ENCODE data around the gene TCEAL3. TPM values are rescaled to one million over a fixed set of nuclear protein-coding genes. Genes with fewer than 3 reads are reported as not detected.
"Not testable (repeated sequence)": the region's sequence is repeated elsewhere in the genome, so short reads cannot be mapped to it uniquely, and the experiment has no call there.

Gene TCEAL3
- total and polyA plus RNA-seq, 10 of the 15 experiments (the other 5 are each of a cell fraction or from before 2014, with no cell fraction given) = 0.98 to 19.0 (median 11.7) TPM

DNA sequence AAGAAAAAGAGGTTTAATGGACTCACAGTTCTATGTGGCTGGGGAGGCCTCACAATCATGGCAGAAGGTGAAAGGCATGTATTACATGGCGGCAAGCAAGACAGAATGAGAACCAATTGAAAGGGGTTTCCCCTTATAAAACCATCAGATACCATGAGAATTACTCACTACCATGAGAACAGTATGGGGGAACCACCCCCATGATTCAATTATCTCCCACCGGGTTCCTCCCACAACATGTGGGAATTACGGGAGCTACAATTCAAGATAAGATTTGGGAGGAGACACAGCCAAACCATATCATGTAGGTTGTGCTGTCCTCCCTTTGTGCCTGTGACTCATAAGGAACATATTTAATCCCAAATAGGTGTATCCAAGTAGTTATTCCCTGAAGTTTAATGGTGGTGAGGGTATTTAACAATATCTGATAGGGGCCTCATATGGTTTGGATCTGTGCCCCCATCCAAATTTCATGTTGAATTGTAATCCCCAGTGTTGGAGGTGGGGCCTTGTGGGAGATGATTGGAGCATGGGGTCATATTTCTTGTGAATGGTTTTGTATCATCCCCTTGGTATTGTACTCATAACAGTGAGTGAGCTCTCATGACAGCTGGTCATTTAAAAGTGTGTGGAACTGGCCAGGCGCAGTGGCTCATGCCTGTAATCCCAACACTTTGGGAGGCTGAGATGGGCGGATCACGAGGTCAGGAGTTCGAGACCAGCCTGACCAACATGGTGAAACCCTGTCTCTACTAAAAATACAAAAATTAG is 47.7 kb downstream of the TCEAL3 start:
- H3K27me3 ChIP-seq (replicated peaks in 1 of 2; ENCODE audit: control insufficient read depth in 2 of 2, insufficient read depth in 2 of 2, low read length in 1 of 2); H3K36me3 ChIP-seq (ENCODE audit: control insufficient read depth in 2 of 2, insufficient read depth in 2 of 2, low read length in 1 of 2); H3K9me3 ChIP-seq (replicated peaks; ENCODE audit: control insufficient read depth, insufficient read depth, low read length); RAD21 ChIA-PET (ENCODE audit: unreplicated experiment); DNase-seq (ENCODE audit: low read depth, low spot score); intact Hi-C loops (cut with micrococcal nuclease; ENCODE audit: unreplicated experiment); POLR2A ChIA-PET; CTCF ChIA-PET; SMC1A ChIA-PET (ENCODE audit: uncharacterized antibody, unreplicated experiment); H4K20me1 ChIP-seq (ENCODE audit: control insufficient read depth, insufficient read depth); FAIRE-seq; H3K9ac ChIP-seq (ENCODE audit: control insufficient read depth, insufficient read depth, low read length); H3K79me2 ChIP-seq (ENCODE audit: control insufficient read depth, insufficient read depth, low read length); H3K4me2 ChIP-seq (ENCODE audit: control insufficient read depth, insufficient read depth); H3K4me3 ChIP-seq; in situ Hi-C loops (cut with MboI); ATAC-seq; H3K4me1 ChIP-seq (ENCODE audit: control insufficient read depth, insufficient read depth, low read length); H3K27ac ChIP-seq (ENCODE audit: control insufficient read depth, insufficient read depth); BruUV-seq (replicated peaks); H2AFZ ChIP-seq (ENCODE audit: control insufficient read depth, low read depth, low read length): not testable (repeated sequence)
- 70% methylated on average over 7 of the region's 7 CpGs for WGBS (ENCODE audit: insufficient coverage, insufficient replicate concordance, low lambda C conversion rate, missing lambda C conversion rate)

DNA sequence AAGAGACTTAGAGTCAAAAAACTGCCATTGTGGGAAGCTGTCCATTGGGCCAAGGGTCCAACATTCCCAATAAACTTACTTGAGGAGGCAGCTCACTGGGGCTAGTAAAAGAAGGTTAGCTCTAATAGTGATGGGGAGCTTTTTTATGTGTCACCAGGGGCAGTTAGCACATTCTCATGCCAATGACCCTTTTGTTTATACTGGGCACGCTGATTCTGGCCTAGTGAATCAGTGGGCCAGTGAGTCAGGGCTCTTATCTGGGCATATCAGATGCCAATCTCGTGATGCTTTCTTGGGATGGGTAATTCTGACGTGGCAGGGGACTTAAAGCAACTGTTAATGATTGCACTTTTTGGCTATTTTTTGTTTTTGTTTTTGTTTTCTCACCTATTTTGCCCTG is 48.9 kb downstream of the TCEAL3 start:
- no peaks in the 10 kb centered on the region for H3K4me1 ChIP-seq (ENCODE audit: control insufficient read depth, insufficient read depth, low read length)
- POLR2A ChIA-PET = no interaction called here
- no TSS peak for BruUV-seq (replicated peaks)
- ATAC-seq (no peak), DNase-seq (ENCODE audit: low read depth, low spot score) (no peak), FAIRE-seq (no peak)
- RAD21 ChIA-PET (ENCODE audit: unreplicated experiment) = no interaction called here
- H3K4me3 ChIP-seq = no peak overlapping the region
- H3K9me3 ChIP-seq (replicated peaks; ENCODE audit: control insufficient read depth, insufficient read depth, low read length) = no peaks in the 10 kb centered on the region
- H3K27me3 ChIP-seq (replicated peaks in 1 of 2; ENCODE audit: control insufficient read depth in 2 of 2, insufficient read depth in 2 of 2, low read length in 1 of 2) = no peaks in the 10 kb centered on the region
- H4K20me1 ChIP-seq (ENCODE audit: control insufficient read depth, insufficient read depth) = no peaks in the 10 kb centered on the region
- CTCF ChIA-PET = no interaction called here
- SMC1A ChIA-PET (ENCODE audit: uncharacterized antibody, unreplicated experiment) = interaction anchor here (1.1 kb wide), 1 partner anchor 11 kb away, joined by 3 read pairs; no protein-coding TSS in a partner anchor
- H3K79me2 ChIP-seq (ENCODE audit: control insufficient read depth, insufficient read depth, low read length) = no peaks in the 10 kb centered on the region
- intact Hi-C loops (cut with micrococcal nuclease; ENCODE audit: unreplicated experiment) (no loop called here), in situ Hi-C loops (cut with MboI) (no loop called here)
- H3K36me3 ChIP-seq (ENCODE audit: control insufficient read depth in 2 of 2, insufficient read depth in 2 of 2, low read length in 1 of 2) = no peaks in the 10 kb centered on the region
- no peak overlapping the region for H3K4me2 ChIP-seq (ENCODE audit: control insufficient read depth, insufficient read depth)
- H2AFZ ChIP-seq (ENCODE audit: control insufficient read depth, low read depth, low read length) = no peak overlapping the region
- WGBS (ENCODE audit: insufficient coverage, insufficient replicate concordance, low lambda C conversion rate, missing lambda C conversion rate) = 0% methylated on average over 3 of the region's 3 CpGs
- H3K27ac ChIP-seq (ENCODE audit: control insufficient read depth, insufficient read depth) = no peak overlapping the region
- H3K9ac ChIP-seq (ENCODE audit: control insufficient read depth, insufficient read depth, low read length) = no peak overlapping the region
- no peak for TF ChIP-seq SRF (IDR thresholded peaks at IDR 0.05; ENCODE audit: low read depth in 2 of 2, low read length in 2 of 2)
- TF ChIP-seq, protein P1, sequence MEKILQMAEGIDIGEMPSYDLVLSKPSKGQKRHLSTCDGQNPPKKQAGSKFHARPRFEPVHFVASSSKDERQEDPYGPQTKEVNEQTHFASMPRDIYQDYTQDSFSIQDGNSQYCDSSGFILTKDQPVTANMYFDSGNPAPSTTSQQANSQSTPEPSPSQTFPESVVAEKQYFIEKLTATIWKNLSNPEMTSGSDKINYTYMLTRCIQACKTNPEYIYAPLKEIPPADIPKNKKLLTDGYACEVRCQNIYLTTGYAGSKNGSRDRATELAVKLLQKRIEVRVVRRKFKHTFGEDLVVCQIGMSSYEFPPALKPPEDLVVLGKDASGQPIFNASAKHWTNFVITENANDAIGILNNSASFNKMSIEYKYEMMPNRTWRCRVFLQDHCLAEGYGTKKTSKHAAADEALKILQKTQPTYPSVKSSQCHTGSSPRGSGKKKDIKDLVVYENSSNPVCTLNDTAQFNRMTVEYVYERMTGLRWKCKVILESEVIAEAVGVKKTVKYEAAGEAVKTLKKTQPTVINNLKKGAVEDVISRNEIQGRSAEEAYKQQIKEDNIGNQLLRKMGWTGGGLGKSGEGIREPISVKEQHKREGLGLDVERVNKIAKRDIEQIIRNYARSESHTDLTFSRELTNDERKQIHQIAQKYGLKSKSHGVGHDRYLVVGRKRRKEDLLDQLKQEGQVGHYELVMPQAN (conservative IDR thresholded peaks at IDR 0.05) = no peak
- TF ChIP-seq ZNF217 (IDR thresholded peaks at IDR 0.05) = no peak
- TF ChIP-seq, protein P2, sequence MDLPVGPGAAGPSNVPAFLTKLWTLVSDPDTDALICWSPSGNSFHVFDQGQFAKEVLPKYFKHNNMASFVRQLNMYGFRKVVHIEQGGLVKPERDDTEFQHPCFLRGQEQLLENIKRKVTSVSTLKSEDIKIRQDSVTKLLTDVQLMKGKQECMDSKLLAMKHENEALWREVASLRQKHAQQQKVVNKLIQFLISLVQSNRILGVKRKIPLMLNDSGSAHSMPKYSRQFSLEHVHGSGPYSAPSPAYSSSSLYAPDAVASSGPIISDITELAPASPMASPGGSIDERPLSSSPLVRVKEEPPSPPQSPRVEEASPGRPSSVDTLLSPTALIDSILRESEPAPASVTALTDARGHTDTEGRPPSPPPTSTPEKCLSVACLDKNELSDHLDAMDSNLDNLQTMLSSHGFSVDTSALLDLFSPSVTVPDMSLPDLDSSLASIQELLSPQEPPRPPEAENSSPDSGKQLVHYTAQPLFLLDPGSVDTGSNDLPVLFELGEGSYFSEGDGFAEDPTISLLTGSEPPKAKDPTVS (IDR thresholded peaks at IDR 0.05; ENCODE audit: low read depth, low read length) = no peak
- TF ChIP-seq POLR2A (IDR thresholded peaks at IDR 0.05; ENCODE audit: low read depth, low read length) = no peak
- TF ChIP-seq, protein P3, sequence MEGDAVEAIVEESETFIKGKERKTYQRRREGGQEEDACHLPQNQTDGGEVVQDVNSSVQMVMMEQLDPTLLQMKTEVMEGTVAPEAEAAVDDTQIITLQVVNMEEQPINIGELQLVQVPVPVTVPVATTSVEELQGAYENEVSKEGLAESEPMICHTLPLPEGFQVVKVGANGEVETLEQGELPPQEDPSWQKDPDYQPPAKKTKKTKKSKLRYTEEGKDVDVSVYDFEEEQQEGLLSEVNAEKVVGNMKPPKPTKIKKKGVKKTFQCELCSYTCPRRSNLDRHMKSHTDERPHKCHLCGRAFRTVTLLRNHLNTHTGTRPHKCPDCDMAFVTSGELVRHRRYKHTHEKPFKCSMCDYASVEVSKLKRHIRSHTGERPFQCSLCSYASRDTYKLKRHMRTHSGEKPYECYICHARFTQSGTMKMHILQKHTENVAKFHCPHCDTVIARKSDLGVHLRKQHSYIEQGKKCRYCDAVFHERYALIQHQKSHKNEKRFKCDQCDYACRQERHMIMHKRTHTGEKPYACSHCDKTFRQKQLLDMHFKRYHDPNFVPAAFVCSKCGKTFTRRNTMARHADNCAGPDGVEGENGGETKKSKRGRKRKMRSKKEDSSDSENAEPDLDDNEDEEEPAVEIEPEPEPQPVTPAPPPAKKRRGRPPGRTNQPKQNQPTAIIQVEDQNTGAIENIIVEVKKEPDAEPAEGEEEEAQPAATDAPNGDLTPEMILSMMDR (IDR thresholded peaks at IDR 0.05 in 2 of 3, conservative IDR thresholded peaks at IDR 0.05 in 1 of 3; ENCODE audit: control insufficient read depth in 2 of 3, extremely low read depth in 1 of 3, insufficient read depth in 1 of 3, low read depth in 3 of 3, low read length in 3 of 3) = no peak
- no peak for TF ChIP-seq POU2F2 (IDR thresholded peaks at IDR 0.05; ENCODE audit: borderline replicate concordance, low read depth, low read length)
- TF ChIP-seq BRCA1 (IDR thresholded peaks at IDR 0.05; ENCODE audit: low read depth, low read length) = no peak
- TF ChIP-seq HCFC1 (IDR thresholded peaks at IDR 0.05; ENCODE audit: low read length) = no peak
- TF ChIP-seq EP300 (IDR thresholded peaks at IDR 0.05; ENCODE audit: borderline replicate concordance in 1 of 2, control insufficient read depth in 1 of 2, low read depth in 2 of 2, low read length in 2 of 2) = no peak
- no peak for TF ChIP-seq ETV6 (conservative IDR thresholded peaks at IDR 0.05 in 1 of 2, IDR thresholded peaks at IDR 0.05 in 1 of 2; ENCODE audit: borderline replicate concordance in 1 of 2, low read depth in 1 of 2)

Data from GM12878 (cell line).